NT2/D1 (cell line): ENCODE measurements around the gene HTATIP2.

Source experiments
- SUZ12 ChIP-seq: IDR thresholded peaks from 2 replicates; pipeline ENCODE4 v1.6.1; 2011; ENCODE audit not compliant: insufficient read length, insufficient read depth; ENCODE audit errors: extremely low read depth
- YY1 ChIP-seq: IDR thresholded peaks from 2 replicates; pipeline ENCODE4 v1.6.1; 2011; ENCODE audit not compliant: insufficient read length, insufficient read depth
- ZNF274 ChIP-seq: IDR thresholded peaks from 2 replicates; pipeline ENCODE4 v1.6.1; 2011; ENCODE audit warnings: mild to moderate bottlenecking, low read depth, low read length

- TF ChIP-seq YY1 (no peak), ZNF274 (no peak), SUZ12 (no peak)
Measured at GRCh38 chr11:20373568-20374209, 10.2 kb downstream of the HTATIP2 start.
